ENCODE results near the gene PIMREG.

Gene PIMREG

GRCh38 chr17:6462692-6463091 lies 18.4 kb downstream of the PIMREG start:
- DNase-seq, result no peak

GRCh38 chr17:6463616-6464445 lies 19.6 kb downstream of the PIMREG start:
- DNase-seq, result no peak

GRCh38 chr17:6464446-6465041 lies 20.3 kb downstream of the PIMREG start:
- no peak for DNase-seq

GRCh38 chr17:6465206-6466003 lies 21.1 kb downstream of the PIMREG start:
- DNase-seq, result no peak

- no peak for DNase-seq
Observed at GRCh38 chr17:6467567-6467966, 23.3 kb downstream of the PIMREG start.

- no peak for DNase-seq
Observed at GRCh38 chr17:6468051-6468790, 24.0 kb downstream of the PIMREG start.

GRCh38 chr17:6470146-6470718 lies 26.0 kb downstream of the PIMREG start:
- DNase-seq, result no peak

GRCh38 chr17:6470751-6471521 lies 26.7 kb downstream of the PIMREG start:
- no peak for DNase-seq

- no peak for DNase-seq
Observed at GRCh38 chr17:6471531-6472465, 27.5 kb downstream of the PIMREG start.

- DNase-seq, result no peak
Observed at GRCh38 chr17:6472517-6472916, 28.3 kb downstream of the PIMREG start.

GRCh38 chr17:6473128-6473767 lies 29.0 kb downstream of the PIMREG start:
- DNase-seq, result peak; percentile 60

GRCh38 chr17:6474376-6474775 lies 30.1 kb downstream of the PIMREG start:
- DNase-seq, result no peak

GRCh38 chr17:6474906-6475305 lies 30.7 kb downstream of the PIMREG start:
- no peak for DNase-seq

- no peak for DNase-seq
Observed at GRCh38 chr17:6475411-6475810, 31.2 kb downstream of the PIMREG start.

- no peak for DNase-seq
Observed at GRCh38 chr17:6476076-6476809, 32.0 kb downstream of the PIMREG start.

- DNase-seq, result peak; percentile 34
Observed at GRCh38 chr17:6476810-6477179, 32.5 kb downstream of the PIMREG start.

- DNase-seq, result no peak
Observed at GRCh38 chr17:6477831-6478383, 33.7 kb downstream of the PIMREG start.

- DNase-seq, result no peak
Observed at GRCh38 chr17:6478486-6478885, 34.2 kb downstream of the PIMREG start.

Measured in hematopoietic multipotent progenitor cell treated with erythropoietin and hydrocortisone succinate and interleukin-3 and kit ligand, for 8 days (in vitro differentiated cells).